Spleen (tissue), 7 donors: Measurements from ENCODE around the gene CRACDL.

ENCODE experiments used
- CTCF ChIP-seq, 11 experiments: fragments of 200-600 bp in 7 of 11; fragments of 450-650 bp in 4 of 11; sonication (generic) in 4 of 11; IDR thresholded peaks in 8 of 11; conservative IDR thresholded peaks in 3 of 11; 1 replicate in 7 of 11; 2 replicates in 4 of 11; pipeline versions ENCODE4 v1.4.0 to v1.8.0; 2016 to 2021; ENCODE audit warnings: antibody characterized with exemption in 11 of 11, inconsistent platforms in 4 of 11, mild to moderate bottlenecking in 1 of 11
- POLR2AphosphoS5 ChIP-seq, 3 donors: sonication (generic); formaldehyde crosslinking; IDR thresholded peaks; one replicate each; pipeline ENCODE4 v1.5.1; 2017; ENCODE audit warnings: antibody characterized with exemption in 3 of 3
- donor health status: DM: no; HTN: no; CAD: no; lungs with moderate emphysema.
- donor health status: DM: no; HTN: no; CAD: no.
- donor health status: DM: no; HTN: no; CAD: no.

GRCh38 chr2:98946855-98947254 is 10.8 kb upstream of the CRACDL start:
- TF ChIP-seq CTCF (IDR thresholded peaks at IDR 0.05 in 8 of 11, conservative IDR thresholded peaks at IDR 0.05 in 3 of 11) (no peak), POLR2AphosphoS5 (IDR thresholded peaks at IDR 0.05) (no peak)
